NCI-H2227 treated with DMSO at 0.1 percent for 48 hours (cell line): Measurements from ENCODE around the gene AP3B1.
"Not testable (repeated sequence)": the region's sequence is repeated elsewhere in the genome, so short reads cannot be mapped to it uniquely, and the experiment has no call there.

Source experiments
- DNase-seq: peaks from one replicate; lab custom pipeline; 2025; lab: John Stamatoyannopoulos, UW

Gene AP3B1

GRCh38 chr5:78245136-78245535, 49.4 kb downstream of the AP3B1 start:
- DNase-seq = no peak

DNA sequence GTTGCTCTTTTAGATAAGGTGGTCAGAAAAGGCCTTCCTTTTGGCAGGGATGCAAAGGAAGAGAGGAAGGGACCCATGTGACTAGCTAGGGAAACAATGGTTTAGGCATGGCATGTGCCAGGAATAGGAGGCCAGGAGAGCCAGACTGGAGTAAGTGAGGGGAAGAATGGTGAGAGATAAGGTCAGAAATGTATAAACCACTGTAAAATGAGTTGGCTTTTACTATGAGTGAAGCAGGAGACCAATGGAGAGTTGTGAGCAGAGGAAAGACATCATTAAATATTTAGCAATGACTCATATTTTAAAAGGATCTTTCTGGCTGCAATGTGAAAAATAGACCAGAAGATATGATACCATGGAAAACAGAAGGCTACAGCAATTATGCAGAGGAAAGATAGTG, 50.9 kb downstream of the AP3B1 start:
- DNase-seq = no peak

DNA sequence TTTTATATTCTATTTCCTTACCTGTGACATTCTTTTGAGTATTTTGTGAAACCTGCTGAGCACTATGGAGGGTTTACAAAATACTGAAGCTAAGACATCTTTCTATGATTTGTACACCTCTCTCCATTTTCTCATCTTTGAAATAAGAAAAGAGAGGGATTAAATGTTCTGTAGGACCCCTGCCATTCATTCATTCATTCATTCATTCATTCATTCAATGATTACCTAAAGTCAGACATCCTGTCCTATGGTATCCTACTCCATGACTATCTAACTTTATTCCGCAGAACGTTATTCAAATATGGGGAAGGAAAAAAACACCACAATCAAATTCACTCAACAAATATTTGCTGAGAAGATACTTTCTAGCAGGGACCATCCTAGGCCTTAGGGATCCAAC, 51.4 kb downstream of the AP3B1 start:
- DNase-seq = no peak

GRCh38 chr5:78242001-78242400, 52.5 kb downstream of the AP3B1 start:
- no peak for DNase-seq

DNA sequence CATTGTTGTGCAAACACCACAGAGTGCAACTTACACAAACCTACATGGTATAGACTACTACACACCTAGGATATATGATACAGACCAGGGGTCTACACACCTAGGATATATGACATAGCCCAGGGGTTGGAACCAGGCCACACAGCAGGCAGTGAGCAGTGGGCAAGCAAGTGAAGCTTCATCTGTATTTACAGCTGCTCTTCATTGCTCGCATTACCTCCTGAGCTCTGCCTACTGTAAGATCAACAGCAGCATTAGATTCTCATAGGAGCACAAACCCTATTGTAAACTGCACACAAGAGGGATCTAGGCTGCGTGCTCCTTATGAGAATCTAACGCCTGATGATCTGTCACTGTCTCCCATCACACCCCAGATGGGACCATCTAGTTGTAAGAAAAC, 56.6 kb downstream of the AP3B1 start:
- no peak for DNase-seq

DNA sequence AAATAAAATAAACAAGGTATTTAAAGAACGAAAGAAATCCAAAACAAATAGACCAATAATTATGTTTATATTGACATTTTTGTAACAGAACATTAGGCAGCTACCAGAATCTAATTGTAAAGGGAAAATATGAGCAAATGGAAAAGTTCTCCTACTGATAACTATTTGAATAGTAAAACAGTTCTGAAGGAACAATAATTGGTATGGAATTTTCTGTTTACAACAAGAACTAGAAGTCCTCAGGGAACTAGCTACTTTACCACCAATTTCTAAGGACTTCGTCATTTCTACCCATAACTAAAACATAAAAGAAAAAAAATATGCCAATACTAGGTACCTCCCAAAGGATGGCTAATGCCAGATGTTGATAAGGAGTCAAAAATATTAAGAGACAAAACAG, 58.5 kb downstream of the AP3B1 start:
- DNase-seq = no peak

DNA sequence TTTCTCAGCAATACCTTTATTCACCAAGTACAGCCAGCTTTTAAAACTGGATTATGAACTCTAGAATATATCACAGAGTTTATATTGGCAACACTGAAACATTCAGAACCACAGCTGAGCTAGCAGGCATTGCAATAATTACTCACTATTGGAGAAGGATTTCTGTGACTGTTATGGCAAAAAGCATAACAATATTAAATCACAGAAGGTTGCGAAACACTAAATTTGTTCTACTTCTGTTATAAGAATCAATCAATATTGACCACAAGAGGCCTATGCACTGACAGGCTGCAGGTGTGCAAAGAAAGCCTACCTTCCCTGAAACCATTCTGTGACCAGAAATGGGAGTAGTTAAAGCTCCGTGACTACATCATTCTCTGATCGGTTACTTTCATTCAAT, 59.2 kb downstream of the AP3B1 start:
- no peak for DNase-seq

GRCh38 chr5:78234804-78235203, 59.7 kb downstream of the AP3B1 start:
- no peak for DNase-seq

- no peak for DNase-seq
These were observed 62.3 kb downstream of the AP3B1 start for GRCh38 chr5:78232163-78232562.

- no peak for DNase-seq
These were observed 70.1 kb downstream of the AP3B1 start for GRCh38 chr5:78224358-78224757.

- no peak for DNase-seq
These were observed 72.5 kb downstream of the AP3B1 start for GRCh38 chr5:78221964-78222451.

- no peak for DNase-seq
These were observed 73.0 kb downstream of the AP3B1 start for GRCh38 chr5:78221467-78221866.

GRCh38 chr5:78215972-78216371, 78.5 kb downstream of the AP3B1 start:
- no peak for DNase-seq

DNA sequence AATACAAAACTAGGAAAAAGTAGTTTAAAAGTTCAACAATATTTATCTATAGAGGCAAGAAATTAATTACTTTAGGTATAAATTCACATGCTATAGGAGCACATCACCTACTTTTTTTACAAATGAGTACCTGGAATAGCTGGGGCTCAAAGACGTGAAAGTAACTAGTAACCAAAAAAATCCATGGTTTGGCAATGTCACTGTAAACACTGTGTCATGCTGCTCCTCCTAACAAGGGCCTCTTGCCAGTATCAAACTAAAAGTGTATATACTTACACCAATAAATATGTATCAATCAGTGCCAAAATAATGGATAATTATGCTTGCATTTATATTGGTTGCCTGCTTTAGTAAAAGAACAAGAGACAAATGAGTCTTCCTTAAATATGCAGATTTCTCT, 78.9 kb downstream of the AP3B1 start:
- no peak for DNase-seq

DNA sequence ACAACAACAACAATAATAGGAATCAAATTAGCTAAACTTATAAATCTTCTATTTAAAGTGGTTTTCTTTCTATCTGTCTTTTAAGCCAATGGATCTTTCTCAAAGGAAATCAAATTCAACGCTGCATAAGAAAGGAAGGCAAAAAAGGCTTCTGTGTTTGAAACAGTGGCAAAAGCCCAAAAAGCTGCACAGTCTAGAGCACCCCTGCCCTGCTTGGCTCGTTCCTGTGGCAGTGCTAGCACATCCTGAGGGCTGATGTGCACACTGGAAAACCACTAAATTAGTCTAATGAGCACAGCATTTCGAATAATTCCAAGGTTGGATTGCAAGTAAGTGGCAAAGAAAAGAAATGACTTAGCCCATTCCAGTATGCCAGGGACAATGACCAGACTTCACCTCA, 80.7 kb downstream of the AP3B1 start:
- DNase-seq = no peak

GRCh38 chr5:78211052-78211451, 83.4 kb downstream of the AP3B1 start:
- no peak for DNase-seq

GRCh38 chr5:78204241-78204640, 90.3 kb downstream of the AP3B1 start:
- no peak for DNase-seq

GRCh38 chr5:78203815-78204214, 90.7 kb downstream of the AP3B1 start:
- DNase-seq = no peak

DNA sequence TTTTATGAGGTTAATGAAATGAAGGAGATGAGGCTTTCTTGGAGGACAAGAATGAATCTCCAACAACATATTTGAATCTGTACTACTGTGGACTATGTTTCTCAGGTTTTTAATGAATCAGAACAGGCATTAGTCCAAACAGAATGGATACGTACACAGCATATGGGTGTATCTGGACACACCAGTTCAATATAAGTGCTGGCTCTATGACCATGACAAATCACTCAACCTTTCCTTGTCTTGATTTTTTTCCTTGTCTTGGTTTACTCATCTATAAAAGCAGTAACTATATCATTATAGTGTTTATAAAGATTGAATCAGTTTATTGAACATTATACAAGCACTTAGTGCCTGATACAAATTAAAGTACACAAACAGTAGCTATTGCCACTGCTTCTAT, 104.1 kb downstream of the AP3B1 start:
- no peak for DNase-seq

DNA sequence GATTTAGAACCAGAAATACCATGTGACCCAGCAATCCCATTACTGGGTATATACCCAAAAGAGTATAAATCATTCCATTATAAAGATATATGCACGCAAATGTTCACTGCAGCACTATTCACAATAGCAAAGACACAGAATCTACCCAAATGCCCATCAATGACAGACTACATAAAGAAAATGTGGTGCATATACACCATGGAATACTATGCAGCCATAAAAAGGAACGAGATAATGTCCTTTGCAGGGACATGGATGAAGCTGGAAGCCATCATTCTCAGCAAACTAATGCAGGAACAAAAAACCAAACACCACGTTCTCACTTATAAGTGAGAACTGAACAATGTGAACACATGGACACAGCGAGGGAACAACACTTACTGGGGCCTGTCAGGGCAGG, 105.8 kb downstream of the AP3B1 start:
- not testable (repeated sequence) for DNase-seq

GRCh38 chr5:78187172-78187571, 107.3 kb downstream of the AP3B1 start:
- no peak for DNase-seq

GRCh38 chr5:78182838-78183237, 111.7 kb downstream of the AP3B1 start:
- DNase-seq = no peak

DNA sequence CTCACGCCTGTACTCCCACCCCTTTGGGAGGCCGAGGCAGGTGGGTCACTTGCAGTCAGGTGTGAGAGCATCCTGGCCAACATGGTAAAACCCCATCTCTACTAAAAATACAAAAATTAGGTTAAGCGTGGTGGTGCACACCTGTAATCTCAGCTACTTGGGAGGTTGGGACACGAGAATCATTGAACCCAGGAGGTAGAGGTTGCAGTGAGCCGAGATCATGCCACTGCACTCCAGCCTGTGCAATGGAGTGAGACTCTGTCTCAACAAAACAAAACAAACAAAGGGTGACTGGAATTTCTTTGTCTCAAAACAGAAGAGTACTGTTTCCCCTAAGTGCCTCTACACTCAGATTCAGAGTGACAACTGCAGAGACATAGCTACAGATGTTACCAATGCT, 116.1 kb downstream of the AP3B1 start:
- no peak for DNase-seq

DNA sequence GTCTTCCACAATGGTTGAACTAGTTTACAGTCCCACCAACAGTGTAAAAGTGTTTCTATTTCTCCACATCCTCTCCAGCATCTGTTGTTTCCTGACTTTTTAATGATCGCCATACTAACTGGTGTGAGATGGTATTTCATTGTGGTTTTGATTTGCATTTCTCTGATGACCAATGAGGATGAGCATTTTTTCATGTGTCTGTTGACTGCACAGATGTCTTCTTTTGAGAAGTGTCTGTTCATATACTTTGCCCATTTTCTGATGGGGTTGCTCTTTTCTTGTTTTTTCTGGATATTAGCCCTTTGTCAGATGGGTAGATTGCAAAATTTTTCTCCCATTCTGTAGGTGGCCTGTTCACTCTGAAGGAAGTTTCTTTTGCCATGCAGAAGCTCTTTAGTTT, 124.2 kb downstream of the AP3B1 start:
- not testable (repeated sequence) for DNase-seq

DNA sequence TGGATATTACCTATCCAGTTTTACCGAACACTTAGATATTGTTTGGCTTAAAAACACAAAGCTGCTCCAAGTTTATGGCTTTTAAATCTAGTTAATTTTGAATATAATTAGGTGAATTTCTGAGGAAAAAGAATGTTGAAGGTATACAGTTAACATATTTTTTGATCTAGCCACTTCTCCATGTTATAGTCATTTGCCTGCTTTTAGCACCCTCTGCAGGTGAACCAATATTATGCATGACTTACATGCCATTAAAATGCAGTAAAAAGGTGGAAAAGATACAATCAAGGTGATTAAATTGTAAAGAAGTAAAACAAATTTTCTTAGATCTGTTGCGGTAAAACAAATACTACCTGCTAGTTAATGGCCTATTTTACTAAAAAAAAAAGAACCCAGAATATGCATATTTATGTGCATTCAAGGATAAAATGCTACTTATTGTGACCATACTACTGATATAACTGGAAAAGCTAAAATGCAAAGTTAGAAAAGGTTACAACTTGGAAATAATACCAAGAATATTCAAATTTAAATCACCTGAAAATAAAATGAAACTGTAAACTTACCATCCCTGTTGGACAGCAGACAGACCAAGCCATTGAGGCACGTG, 132.1 kb downstream of the AP3B1 start:
- no peak for DNase-seq
